Uterus (tissue), 4 donors: ENCODE measurements around the gene RIOX2. TPM values are rescaled to one million over a fixed set of nuclear protein-coding genes. Genes with fewer than 3 reads are reported as not detected.

Experiments used
- DNase-seq, 2 donors: peaks; one replicate each; pipeline ENCODE4 v3.0.0-alpha.2; 2019 to 2020
- H3K27ac ChIP-seq, 2 donors: fragments of 200-600 bp; sonication (generic); 1 replicate in 1 of 2; 2 replicates in 1 of 2; pipeline ENCODE4 v1.5.1; 2016 to 2018
- H3K27me3 ChIP-seq, 2 donors: fragments of 200-600 bp; sonication (generic); one replicate each; pipeline ENCODE4 v1.5.1; 2018 to 2019; ENCODE audit warnings: control low read depth in 1 of 2
- H3K36me3 ChIP-seq, 2 donors: fragments of 200-600 bp; sonication (generic); one replicate each; pipeline ENCODE4 v1.5.1; 2019; ENCODE audit warnings: control low read depth in 1 of 2
- H3K4me1 ChIP-seq, 2 donors: fragments of 200-600 bp; sonication (generic); one replicate each; pipeline ENCODE4 v1.5.1; 2018 to 2019; ENCODE audit warnings: control low read depth in 1 of 2
- H3K4me3 ChIP-seq, 2 donors: fragments of 200-600 bp; sonication (generic); 1 replicate in 1 of 2; 2 replicates in 1 of 2; pipeline ENCODE4 v1.5.1; 2018 to 2019; ENCODE audit warnings: mild to moderate bottlenecking in 1 of 2
- H3K9me3 ChIP-seq, 2 donors: fragments of 200-600 bp; sonication (generic); one replicate each; pipeline ENCODE4 v1.5.1; 2019; ENCODE audit warnings: control low read depth in 1 of 2
- POLR2A ChIP-seq, 2 donors: fragments of 450-650 bp; IDR thresholded peaks; one replicate each; pipeline ENCODE4 v1.6.1; 2016; ENCODE audit warnings: antibody characterized with exemption in 2 of 2, mild to moderate bottlenecking in 1 of 2, moderate library complexity in 1 of 2
- intact Hi-C: fragments of 100-400 bp; cut with DNase I; formaldehyde crosslinking; loops from one replicate; pipeline ENCODE4 v1.15.1; 2023; ENCODE audit warnings: low total_unique reads
- total RNA-seq, 4 donors: library from RNA; depleted of rRNA in 3 of 4; stranded (reverse); fragments of >200 nt in 3 of 4; gene quantifications; one replicate each; pipeline versions ENCODE4 v1.1.0 to v1.2.4, GENCODE V29; 2014 to 2023
- TF ChIP-seq, protein P1 (sequence below), 4 experiments: fragments of 200-600 bp in 2 of 4; fragments of 450-650 bp in 2 of 4; sonication (generic) in 2 of 4; IDR thresholded peaks; one replicate each; pipeline ENCODE4 v1.5.1; 2016 to 2019; ENCODE audit warnings: antibody characterized with exemption in 4 of 4, mild to moderate bottlenecking in 2 of 4, moderate library complexity in 1 of 4
- donor health status: DM: yes; HTN: yes; CAD: no.

Gene RIOX2
- total RNA-seq, 4 donors from 2014 or later = 8.8 to 35.5 (median 22.1) TPM

GRCh38 chr3:97996988-97997387 lies 24.8 kb upstream of the RIOX2 start:
- no peak for DNase-seq
- no peaks in the 10 kb centered on the region for H3K4me1 ChIP-seq
- intact Hi-C loops = no loop called here
- no peaks in the 10 kb centered on the region for H3K27me3 ChIP-seq
- H3K9me3 ChIP-seq = no peaks in the 10 kb centered on the region
- no peaks in the 10 kb centered on the region for H3K36me3 ChIP-seq
- no peak overlapping the region for H3K4me3 ChIP-seq
- TF ChIP-seq POLR2A (IDR thresholded peaks at IDR 0.05) = no peak
- TF ChIP-seq, protein P1, sequence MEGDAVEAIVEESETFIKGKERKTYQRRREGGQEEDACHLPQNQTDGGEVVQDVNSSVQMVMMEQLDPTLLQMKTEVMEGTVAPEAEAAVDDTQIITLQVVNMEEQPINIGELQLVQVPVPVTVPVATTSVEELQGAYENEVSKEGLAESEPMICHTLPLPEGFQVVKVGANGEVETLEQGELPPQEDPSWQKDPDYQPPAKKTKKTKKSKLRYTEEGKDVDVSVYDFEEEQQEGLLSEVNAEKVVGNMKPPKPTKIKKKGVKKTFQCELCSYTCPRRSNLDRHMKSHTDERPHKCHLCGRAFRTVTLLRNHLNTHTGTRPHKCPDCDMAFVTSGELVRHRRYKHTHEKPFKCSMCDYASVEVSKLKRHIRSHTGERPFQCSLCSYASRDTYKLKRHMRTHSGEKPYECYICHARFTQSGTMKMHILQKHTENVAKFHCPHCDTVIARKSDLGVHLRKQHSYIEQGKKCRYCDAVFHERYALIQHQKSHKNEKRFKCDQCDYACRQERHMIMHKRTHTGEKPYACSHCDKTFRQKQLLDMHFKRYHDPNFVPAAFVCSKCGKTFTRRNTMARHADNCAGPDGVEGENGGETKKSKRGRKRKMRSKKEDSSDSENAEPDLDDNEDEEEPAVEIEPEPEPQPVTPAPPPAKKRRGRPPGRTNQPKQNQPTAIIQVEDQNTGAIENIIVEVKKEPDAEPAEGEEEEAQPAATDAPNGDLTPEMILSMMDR (IDR thresholded peaks at IDR 0.05) = no peak
- H3K27ac ChIP-seq = no peak overlapping the region

DNA sequence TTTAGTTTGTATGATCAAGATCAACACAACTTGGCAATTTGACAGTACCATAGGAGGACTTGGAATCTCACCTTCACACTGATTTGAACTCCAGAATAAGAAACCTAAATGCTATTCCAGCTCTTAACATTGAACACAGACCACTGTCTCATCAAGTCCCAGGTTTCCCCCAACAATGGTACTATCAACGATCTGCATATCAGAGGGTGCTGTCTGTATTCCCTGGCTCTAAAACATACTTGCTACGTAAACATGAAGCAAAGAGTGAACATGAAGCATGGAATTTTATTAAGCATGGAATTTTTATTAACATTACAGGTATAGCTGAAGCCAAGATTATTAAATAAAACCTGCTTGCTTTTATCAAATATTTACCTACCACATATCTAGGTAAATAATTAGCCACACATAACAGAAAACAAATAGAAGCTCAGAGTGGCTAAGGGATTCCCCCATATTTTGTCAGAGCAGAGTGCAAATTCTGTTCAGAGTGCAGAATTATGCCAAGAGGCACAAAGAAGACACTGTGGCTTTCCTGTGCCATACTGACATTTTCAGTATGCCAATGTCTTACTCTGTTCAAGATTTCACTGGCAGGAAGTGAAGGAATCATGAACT lies 22.2 kb upstream of the RIOX2 start:
- Histone ChIP-seq H3K4me3 (no peak overlapping the region), H3K36me3 (no peaks in the 10 kb centered on the region), H3K9me3 (no peaks in the 10 kb centered on the region), H3K27me3 (no peaks in the 10 kb centered on the region), H3K27ac (no peak overlapping the region), H3K4me1 (no peaks in the 10 kb centered on the region)
- intact Hi-C loops = no loop called here
- no peak for TF ChIP-seq POLR2A (IDR thresholded peaks at IDR 0.05)
- TF ChIP-seq, protein P1 (IDR thresholded peaks at IDR 0.05) = no peak
- no peak for DNase-seq

- H3K27me3 ChIP-seq = no peaks in the 10 kb centered on the region
- intact Hi-C loops = no loop called here
- H3K4me1 ChIP-seq = no peaks in the 10 kb centered on the region
- DNase-seq = no peak
- no peak overlapping the region for H3K4me3 ChIP-seq
- H3K9me3 ChIP-seq = no peaks in the 10 kb centered on the region
- no peaks in the 10 kb centered on the region for H3K36me3 ChIP-seq
- TF ChIP-seq, protein P1 (IDR thresholded peaks at IDR 0.05) = no peak
- no peak for TF ChIP-seq POLR2A (IDR thresholded peaks at IDR 0.05)
- H3K27ac ChIP-seq = no peak overlapping the region
These were observed 21.3 kb upstream of the RIOX2 start for GRCh38 chr3:97993526-97993925.

DNA sequence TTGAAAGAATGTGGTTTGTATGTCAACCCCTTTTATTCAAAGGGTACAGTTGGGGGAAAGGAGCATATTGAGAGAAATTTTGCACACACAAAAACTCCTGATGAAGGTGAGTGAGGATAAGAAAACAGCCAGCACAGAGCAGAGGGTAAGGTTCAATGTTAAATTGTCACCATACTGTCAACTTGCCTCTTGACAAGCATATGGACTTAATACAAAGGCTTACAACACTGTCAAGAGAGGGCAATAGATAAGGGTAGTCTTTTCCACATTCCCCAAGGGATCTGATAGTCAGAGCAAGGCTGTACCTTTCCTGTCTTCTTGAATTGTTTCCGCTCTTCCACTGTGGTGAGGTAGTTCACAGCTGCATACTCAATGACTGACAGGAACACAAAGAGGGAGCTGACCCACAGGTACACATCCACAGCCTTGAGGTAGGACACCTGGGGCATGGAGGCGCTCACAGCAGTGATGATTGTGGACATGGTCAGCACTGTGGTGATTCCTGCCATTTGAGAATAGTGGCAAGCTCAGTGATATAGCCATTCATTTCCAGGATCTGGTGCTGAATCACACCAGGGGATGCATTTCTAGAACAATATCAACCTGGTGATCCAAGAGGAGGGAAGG lies 20.4 kb upstream of the RIOX2 start:
- DNase-seq = no peak
- no peaks in the 10 kb centered on the region for H3K9me3 ChIP-seq
- H3K4me3 ChIP-seq = no peak overlapping the region
- H3K4me1 ChIP-seq = no peaks in the 10 kb centered on the region
- intact Hi-C loops = no loop called here
- no peak overlapping the region for H3K27ac ChIP-seq
- H3K27me3 ChIP-seq = no peaks in the 10 kb centered on the region
- TF ChIP-seq, protein P1 (IDR thresholded peaks at IDR 0.05) = no peak
- TF ChIP-seq POLR2A (IDR thresholded peaks at IDR 0.05) = no peak
- no peaks in the 10 kb centered on the region for H3K36me3 ChIP-seq

DNA sequence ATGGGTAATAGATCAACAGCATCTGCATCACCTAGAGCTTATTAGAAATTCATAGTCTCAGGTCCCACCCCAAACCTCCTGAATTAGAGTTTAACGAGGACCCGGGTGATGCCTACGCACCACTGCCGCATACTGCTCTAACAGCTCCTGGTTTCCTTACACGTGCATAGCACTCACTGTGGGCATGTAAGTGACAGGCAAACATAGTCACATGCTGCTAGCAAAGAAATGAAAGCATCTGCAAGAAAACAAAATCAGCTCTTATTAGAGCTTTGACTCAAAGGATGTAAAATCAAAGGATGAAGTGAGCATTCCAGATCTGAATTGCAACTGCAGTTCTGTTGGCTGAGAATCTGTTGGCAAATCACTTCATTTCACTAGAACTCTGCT lies 19.1 kb upstream of the RIOX2 start:
- H3K9me3 ChIP-seq = no peaks in the 10 kb centered on the region
- no peaks in the 10 kb centered on the region for H3K27me3 ChIP-seq
- H3K4me1 ChIP-seq = no peaks in the 10 kb centered on the region
- no peak overlapping the region for H3K4me3 ChIP-seq
- TF ChIP-seq POLR2A (IDR thresholded peaks at IDR 0.05) = no peak
- TF ChIP-seq, protein P1 (IDR thresholded peaks at IDR 0.05) = no peak
- H3K27ac ChIP-seq = no peak overlapping the region
- H3K36me3 ChIP-seq = no peaks in the 10 kb centered on the region
- intact Hi-C loops = no loop called here
- DNase-seq = no peak
